Tibial nerve (tissue), 3 donors: ENCODE measurements around the gene BCKDHA.
"Not testable (repeated sequence)": the region's sequence is repeated elsewhere in the genome, so short reads cannot be mapped to it uniquely, and the experiment has no call there.

Source experiments
- POLR2A ChIP-seq, 2 donors: fragments of 450-650 bp; IDR thresholded peaks; one replicate each; pipeline ENCODE4 v1.6.1; 2017; ENCODE audit warnings: antibody characterized with exemption in 2 of 2, mild to moderate bottlenecking in 2 of 2, moderate library complexity in 2 of 2
- TF ChIP-seq, protein P1 (sequence below), 5 experiments: fragments of 200-600 bp in 3 of 5; fragments of 450-650 bp in 2 of 5; sonication (generic) in 3 of 5; IDR thresholded peaks; one replicate each; pipeline ENCODE4 v1.5.1; 2016 to 2019; ENCODE audit warnings: antibody characterized with exemption in 5 of 5, mild to moderate bottlenecking in 3 of 5, moderate library complexity in 2 of 5

- TF ChIP-seq, protein P1, sequence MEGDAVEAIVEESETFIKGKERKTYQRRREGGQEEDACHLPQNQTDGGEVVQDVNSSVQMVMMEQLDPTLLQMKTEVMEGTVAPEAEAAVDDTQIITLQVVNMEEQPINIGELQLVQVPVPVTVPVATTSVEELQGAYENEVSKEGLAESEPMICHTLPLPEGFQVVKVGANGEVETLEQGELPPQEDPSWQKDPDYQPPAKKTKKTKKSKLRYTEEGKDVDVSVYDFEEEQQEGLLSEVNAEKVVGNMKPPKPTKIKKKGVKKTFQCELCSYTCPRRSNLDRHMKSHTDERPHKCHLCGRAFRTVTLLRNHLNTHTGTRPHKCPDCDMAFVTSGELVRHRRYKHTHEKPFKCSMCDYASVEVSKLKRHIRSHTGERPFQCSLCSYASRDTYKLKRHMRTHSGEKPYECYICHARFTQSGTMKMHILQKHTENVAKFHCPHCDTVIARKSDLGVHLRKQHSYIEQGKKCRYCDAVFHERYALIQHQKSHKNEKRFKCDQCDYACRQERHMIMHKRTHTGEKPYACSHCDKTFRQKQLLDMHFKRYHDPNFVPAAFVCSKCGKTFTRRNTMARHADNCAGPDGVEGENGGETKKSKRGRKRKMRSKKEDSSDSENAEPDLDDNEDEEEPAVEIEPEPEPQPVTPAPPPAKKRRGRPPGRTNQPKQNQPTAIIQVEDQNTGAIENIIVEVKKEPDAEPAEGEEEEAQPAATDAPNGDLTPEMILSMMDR (IDR thresholded peaks at IDR 0.05) = not testable (repeated sequence)
- TF ChIP-seq POLR2A (IDR thresholded peaks at IDR 0.05) = not testable (repeated sequence)
Measured at GRCh38 chr19:41371119-41371518, 26.5 kb upstream of the BCKDHA start.
